NB4 (cell line): Measurements from ENCODE around the gene MRM2.

Experiments used
- DNase-seq: peaks from one replicate; pipeline ENCODE4 v3.0.0; 2010; ENCODE audit warnings: low read depth
- H3K4me3 ChIP-seq: one replicate; pipeline ENCODE4 v1.5.1; 2011; ENCODE audit warnings: mild to moderate bottlenecking, low read depth, low read length, moderate library complexity
- MAX ChIP-seq: IDR thresholded peaks from 2 replicates; pipeline ENCODE4 v1.6.1; 2011; ENCODE audit warnings: low read depth, low read length
- MYC ChIP-seq: IDR thresholded peaks from 2 replicates; pipeline ENCODE4 v1.6.1; 2011; ENCODE audit warnings: low read depth, low read length
- POLR2A ChIP-seq: IDR thresholded peaks from 2 replicates; pipeline ENCODE4 v1.6.1; 2011; ENCODE audit warnings: mild to moderate bottlenecking; ENCODE audit not compliant: insufficient read length; ENCODE audit errors: extremely low read depth
- TF ChIP-seq, protein P1 (sequence below): IDR thresholded peaks from one replicate; pipeline ENCODE4 v1.5.1; 2012; ENCODE audit warnings: low read depth, low read length

Gene MRM2

GRCh38 chr7:2215851-2216250, 26.2 kb downstream of the MRM2 start:
- DNase-seq: no peak
- H3K4me3 ChIP-seq: no peak overlapping the region
- TF ChIP-seq, protein P1, sequence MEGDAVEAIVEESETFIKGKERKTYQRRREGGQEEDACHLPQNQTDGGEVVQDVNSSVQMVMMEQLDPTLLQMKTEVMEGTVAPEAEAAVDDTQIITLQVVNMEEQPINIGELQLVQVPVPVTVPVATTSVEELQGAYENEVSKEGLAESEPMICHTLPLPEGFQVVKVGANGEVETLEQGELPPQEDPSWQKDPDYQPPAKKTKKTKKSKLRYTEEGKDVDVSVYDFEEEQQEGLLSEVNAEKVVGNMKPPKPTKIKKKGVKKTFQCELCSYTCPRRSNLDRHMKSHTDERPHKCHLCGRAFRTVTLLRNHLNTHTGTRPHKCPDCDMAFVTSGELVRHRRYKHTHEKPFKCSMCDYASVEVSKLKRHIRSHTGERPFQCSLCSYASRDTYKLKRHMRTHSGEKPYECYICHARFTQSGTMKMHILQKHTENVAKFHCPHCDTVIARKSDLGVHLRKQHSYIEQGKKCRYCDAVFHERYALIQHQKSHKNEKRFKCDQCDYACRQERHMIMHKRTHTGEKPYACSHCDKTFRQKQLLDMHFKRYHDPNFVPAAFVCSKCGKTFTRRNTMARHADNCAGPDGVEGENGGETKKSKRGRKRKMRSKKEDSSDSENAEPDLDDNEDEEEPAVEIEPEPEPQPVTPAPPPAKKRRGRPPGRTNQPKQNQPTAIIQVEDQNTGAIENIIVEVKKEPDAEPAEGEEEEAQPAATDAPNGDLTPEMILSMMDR: no peak
- TF ChIP-seq POLR2A (no peak), MYC (no peak), MAX (no peak)

- no peak overlapping the region for H3K4me3 ChIP-seq
- TF ChIP-seq MYC (no peak), POLR2A (no peak), MAX (no peak)
- TF ChIP-seq, protein P1: no peak
- no peak for DNase-seq
Observed at GRCh38 chr7:2214636-2215035, 27.4 kb downstream of the MRM2 start.

GRCh38 chr7:2213551-2214215, 28.3 kb downstream of the MRM2 start:
- no peak for DNase-seq
- TF ChIP-seq POLR2A (no peak), MAX (no peak), MYC (no peak)
- TF ChIP-seq, protein P1: no peak
- no peak overlapping the region for H3K4me3 ChIP-seq

GRCh38 chr7:2212906-2213305, 29.1 kb downstream of the MRM2 start:
- no peak overlapping the region for H3K4me3 ChIP-seq
- TF ChIP-seq MAX (no peak), POLR2A (no peak)
- TF ChIP-seq, protein P1: no peak
- DNase-seq: no peak

DNA sequence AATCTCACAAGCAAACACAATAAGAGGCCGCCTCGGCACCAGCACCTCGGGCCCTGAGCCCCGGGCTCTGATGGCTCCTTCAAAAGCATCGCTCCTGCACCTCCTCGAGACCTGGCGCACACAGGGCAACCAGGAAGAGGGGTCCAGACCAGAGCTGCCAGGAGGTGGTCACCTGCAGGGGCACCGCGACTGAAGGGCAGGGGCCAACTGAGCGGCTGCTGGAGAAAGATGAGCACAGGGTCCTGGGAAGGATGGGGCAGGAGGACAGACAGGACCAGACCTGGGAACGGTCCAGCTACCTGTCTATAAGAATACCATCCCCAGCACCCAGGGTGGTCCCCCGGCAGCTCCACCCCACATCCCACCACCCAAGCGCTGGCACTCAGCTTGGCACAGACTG, 30.1 kb downstream of the MRM2 start:
- no peak for DNase-seq
- no peak for TF ChIP-seq MYC
- TF ChIP-seq POLR2A: no peak
- TF ChIP-seq MAX: no peak
- TF ChIP-seq, protein P1: no peak
- no peak overlapping the region for H3K4me3 ChIP-seq
